ENCODE data around the gene RAMP3.

RAMP3 gene

DNA sequence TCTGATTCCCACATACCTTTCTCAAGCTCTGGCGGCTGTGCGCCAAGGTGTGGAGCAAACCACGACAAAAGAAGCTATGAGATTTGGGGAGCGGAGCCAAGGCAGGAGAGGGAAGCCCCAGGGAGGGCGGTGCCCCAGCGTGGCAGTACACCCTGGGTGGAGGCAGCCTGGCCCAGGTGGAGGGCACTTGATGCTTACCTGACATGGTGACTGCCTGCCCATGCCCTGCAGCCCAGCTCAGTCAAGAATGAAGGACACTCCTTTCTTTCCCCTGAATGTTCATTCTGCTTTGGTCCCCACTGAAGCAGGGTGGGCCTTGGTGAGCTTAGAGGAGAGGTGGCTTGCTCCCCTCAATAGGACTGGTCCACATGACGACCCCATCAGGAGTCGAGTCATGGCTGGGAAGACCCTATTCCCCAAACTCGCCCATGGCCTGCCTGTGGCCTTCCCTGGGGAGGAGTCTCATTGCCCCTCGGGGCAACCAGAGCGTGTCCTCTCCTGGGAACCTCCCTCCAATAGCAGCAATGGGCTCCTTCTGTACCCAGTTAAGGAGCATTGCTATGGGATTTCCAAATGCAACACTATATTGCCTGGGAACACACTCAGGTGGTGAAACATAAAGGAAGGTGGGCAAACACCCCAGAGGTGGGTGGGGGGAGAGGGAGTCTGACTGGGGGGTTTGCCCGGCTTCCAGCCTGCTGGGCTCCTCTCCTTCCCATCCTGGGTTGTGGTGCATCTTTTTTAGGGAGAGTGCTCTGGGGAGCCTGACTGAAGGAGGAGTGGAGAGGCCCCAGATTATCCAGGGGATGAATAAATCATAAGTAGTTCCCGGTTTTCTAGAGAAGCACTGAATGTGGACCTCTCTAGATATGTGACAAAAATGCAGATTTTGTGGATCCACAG, 22.7 kb downstream of the RAMP3 start:
- no peak for DNase-seq

DNA sequence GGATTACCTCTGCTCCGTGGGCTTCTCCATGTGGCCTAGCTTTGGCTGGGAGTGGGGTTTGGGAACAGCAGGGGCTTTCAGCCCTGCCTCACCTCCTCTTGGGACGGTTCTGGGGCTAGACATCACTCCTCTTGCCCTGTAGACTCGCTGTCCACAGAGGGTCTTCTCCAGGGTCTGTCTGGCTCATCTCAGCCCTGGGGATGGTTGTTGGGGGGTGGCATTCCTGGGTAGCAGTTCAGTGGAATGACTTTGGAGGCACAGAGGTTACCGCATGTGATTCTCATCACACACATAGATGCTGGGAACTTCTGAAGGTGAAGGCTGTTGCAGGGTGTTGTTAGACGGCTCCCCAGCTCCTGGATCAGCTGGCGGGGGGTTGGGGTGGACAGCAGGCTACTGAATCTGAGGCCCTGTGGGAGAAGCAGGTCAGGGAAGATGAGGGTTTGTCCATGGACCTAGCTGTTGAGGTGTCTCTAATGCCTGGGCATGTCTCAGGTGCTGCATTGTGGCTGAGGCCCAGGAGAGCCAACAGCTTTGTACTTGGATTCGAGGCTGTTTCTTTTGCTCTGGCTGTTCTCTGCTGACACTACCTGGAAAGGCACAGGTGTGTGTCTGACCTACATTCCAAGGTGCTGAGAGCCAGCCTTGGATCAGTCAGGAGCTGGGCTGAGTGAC, 23.8 kb downstream of the RAMP3 start:
- no peak for DNase-seq

DNA sequence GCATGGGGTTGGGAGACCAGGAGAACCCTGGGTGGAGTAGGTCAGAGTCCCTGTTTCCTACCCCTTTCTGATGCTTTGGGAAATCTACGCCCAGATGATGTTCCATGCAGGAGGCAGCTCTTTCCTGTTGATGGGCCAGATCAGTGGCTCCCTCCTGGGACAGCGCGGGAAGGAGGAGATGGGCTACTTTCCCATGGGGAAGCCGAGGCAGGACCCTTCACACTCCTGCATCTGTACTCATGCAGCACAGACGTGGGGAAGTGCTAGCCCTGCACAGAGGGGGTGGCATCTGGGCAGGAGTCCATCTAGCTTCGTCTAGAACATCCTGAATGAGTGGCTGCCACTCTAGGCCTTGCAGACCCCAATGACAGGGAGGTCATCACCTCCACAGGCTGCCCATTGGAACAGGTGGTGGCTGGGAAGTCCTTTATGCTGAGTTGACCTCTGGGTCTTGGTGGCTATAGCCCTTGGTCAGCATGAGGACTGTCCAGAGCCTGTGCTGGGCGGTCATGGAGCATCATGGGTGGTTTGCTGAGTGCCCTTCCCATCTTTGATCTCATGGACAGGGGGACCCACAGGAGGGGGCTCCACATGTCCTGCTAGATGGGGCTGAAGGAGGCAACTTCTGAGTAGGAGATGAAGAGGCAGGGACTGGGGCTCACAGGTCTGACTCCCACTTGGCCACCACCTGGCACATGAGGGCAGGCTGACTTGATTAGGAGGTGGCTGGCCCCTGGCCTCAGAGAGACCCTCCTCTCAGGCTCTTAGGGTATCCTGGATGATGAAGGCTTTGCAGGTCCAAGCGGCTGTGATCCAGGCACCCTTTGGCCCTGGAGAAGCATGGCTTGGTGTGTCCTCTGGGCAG, 24.6 kb downstream of the RAMP3 start:
- DNase-seq, result no peak

DNA sequence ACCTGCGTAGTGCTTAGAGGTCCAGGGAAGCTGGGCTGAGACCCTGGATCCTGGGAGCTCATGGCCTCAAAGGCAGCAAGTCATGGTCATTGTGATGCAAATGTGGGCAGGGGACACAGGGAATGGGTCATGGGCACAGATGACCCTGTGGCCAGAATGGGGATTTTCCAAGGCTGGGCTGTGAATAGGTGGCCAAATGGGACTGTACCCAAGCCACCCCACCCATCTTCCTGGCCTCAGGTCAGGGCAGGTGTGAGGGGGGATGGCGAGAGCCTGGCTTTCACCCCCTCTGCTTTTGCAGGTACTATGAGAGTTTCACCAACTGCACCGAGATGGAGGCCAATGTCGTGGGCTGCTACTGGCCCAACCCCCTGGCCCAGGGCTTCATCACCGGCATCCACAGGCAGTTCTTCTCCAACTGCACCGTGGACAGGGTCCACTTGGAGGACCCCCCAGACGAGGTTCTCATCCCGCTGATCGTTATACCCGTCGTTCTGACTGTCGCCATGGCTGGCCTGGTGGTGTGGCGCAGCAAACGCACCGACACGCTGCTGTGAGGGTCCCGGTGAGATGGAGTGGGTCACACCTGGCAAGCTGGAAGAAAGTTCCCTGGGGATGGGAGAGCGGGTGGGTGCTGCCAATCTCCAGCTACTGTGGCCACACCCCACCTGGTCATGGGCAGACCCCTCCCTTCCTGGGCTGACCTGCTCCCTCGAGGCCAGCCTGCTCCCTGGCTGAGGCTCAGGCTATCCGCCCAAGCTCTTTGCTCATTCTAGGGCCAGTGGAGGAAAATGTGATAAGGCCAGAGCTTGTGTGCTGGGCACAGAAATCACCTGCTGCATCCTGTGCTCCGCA, 25.5 kb downstream of the RAMP3 start:
- no peak for DNase-seq

DNA sequence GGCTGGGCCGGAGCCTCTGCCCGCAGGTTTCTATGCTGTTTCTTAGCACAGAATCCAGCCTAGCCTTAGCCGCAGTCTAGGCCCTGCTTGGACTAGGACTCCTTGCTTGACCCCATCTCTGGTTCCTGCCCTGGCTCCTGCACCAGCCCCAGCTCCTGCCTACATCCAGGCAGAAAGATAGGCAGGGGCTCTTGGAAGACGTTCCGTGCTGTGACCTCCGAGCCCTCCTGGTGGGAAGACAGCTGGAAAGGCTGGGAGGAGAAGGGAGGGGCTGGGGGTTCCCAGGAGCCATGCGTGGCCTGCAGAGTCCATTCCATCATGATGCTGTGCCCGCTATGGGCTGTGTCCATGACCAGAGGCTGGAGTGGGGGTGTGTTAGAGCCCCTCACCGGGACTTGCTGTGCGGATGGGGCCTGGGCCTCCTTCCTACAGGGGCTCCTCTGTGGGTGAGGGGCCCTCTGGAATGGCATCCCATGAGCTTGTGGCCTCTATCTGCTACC, 26.2 kb downstream of the RAMP3 start:
- no peak for DNase-seq

DNA sequence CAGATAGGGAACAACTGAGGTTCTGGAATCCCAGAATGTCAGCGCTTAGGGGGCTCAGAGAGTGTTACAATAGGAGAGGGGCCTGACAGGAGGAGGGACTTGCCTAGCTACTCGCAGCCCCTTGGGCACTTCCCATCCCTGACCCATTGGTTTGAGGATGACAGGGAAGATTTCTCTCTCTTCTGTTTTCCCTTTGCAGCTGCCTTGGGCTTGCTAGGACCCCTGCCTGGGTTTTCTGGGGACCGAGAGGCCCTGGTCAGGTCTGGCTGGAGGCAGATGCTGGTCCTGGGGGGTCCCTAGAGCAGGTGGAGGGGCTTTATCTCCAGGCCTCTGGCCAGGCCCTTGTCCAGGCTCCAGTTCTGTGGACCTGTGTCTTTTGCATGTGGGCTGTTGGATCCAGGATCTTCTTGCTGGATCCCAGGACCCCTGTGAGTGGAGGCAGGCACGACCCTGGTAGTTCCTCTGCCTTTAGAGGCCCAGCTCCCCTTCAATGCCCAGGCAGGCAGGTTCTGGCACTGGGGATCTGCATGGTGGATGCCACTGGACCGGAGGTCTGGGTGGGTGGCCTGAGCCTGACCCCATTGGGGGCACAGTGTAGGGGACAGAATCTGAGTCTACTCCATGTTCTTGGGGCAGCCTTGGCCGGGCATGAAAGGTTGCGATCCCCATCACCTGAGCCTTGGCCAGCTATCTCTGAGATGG, 26.9 kb downstream of the RAMP3 start:
- DNase-seq, result no peak

DNA sequence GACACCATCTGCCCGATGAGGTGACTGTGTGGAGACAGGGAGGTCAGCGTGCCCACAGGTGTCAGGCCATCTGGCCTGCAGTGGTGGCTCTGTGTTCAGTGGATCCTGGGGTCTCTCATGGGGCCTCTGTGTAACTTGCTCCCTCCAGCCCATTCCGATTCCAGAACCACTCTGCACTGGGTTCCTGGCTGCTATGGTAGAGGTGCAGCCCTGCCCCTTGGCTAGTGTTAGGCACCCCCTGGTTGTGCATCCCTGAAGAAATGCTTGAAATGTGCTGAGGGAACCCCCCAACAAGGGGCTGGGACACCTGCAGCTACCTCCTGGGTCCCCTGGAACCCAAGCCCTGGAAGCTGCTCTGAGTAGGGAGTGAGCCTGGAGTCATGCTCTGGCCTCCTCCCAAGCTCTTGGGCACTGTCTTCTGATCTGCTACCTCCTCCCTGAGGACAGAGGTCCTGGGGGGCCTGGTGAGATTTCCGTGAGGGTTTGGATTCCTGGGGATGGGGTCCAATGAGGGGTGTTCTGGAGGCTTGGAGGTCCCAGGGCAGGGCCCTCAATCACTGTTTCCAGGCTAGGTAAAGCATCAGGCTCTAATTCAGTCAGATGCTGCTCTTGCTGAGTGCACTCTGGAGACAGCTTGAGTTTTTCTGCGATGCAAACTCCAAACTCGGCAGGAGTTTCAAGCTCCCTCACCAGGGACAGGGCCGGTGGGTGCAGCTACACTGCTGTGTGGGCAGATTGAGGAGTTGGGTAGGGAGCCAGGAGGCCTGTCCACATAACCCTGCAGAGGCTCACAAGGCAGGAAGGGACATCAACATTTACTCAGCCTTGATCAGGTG, 27.7 kb downstream of the RAMP3 start:
- DNase-seq, result no peak

DNA sequence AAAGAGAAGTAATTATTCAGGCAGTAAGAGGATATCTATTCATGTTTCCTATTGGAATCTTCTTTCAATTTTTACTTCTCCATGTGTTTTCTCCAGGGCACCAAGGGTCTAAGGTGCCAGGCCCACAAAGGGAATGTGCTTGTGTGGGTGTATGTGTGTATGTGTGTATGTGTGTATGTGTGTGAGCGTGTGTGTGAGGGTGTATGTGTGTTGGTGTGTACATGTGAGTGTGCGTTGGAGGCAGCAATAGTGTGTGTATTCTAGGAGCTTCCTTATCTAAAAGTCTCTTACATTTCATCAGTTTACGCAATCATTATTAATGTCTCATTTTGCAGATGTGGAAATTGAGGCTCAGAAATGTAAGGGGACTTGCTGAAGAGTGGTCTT, 28.3 kb downstream of the RAMP3 start:
- DNase-seq, result no peak

DNA sequence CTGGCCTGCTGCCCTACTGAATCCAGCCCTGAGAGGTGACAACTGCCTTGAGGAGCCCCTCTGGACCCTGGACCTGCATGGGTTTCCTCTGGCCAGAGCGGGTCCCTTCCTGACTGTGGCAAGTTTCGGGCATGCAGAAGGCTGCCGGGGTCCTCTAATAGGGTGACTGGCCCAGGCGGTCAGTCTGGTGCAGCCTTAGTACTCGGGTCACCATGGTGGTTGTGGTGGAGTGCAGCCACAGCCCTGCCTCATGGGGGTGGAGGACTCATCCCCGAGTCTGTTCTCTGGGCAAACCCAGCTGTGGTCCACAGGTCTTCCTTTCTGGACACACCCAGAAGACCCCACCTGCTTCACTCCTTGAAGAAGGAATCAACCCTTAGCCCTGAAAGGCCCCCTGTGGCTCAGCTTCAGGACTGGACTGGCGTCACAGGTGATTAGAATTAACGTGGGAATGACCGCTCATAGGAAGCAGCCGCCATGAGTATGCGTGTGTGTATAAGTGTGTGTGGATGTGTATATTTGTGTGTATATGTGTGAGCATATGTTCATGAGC, 28.7 kb downstream of the RAMP3 start:
- no peak for DNase-seq

DNA sequence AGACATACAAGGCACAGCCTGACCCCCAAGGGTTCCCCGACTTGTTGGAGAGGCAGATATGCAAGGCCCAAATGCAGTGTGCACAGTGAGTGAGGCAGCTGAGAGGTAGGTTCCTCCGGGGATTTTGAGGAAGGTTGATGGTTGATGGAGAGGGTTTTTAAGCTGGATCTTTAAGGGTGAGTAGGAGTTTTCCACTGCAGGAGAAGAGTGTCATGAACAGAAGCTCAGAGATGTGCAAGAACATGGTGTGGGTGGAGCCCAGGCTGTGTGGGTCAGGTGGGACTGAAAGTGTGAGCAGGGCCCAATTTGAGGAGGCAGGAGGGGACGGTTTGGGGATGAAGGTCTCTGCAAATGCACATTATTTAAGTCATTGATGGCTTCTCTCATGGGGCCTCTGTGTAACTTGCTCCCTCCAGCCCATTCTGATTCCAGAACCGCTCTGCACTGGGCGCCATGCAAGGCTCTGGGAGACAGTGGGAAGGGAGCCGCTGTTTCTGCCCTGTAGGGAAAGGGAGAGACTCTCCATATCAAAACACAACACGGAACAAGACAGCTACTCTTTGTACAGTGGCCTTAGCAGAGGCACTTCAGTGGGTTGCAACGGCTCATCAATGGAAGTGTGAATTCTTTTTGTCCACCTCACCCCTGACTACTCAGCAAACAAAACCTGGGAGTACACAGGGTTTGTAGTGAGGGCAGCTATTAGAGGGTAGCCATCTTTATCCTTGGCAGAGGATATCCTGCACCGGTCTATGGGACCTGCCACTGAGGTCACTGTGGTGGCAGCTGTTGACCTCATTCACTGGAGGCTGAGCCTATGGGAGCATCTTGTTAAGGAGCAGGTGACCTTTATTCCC, 29.7 kb downstream of the RAMP3 start:
- no peak for DNase-seq

DNA sequence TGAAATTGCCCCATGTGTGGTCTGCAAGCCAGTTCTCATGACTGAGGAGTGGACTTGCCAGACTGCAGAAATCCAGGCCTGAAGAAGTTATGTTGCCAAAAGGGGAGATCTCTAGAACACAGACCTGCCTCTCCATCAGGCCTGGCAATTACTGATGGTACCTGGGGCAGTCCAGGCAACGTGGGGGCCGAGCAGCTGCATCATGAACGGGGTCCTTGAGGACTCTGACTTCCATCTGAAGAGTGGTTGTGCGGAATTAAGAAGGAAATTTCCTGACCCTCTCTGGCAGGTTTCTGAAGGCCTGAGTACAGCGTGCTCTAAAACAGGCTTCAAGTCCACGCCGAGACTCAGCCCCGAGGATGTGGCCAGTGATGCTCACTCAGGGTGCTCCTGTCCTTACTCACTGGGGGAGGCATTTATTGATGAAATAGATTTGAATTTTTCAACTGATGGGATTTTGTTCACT, 30.4 kb downstream of the RAMP3 start:
- no peak for DNase-seq

DNA sequence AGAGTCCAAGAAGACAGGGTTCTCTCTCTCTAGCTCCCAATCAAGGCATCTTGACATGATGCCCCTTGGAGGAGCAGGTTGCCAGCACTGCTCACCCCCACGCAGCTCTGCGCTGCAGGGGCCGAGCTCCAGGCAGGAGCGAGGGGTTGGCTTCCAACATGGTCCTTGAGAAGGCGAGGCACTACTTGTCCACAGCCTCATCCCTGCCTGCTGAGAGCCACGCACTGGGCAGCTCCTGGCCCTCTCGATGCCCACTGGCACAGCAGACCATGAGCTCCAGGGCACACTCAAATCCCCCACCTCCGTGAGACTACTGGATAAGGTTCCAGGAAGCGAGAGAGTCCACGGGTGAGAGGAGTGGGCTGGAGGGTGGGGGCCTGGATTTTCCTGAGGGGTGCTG, 31.1 kb downstream of the RAMP3 start:
- no peak for DNase-seq

DNA sequence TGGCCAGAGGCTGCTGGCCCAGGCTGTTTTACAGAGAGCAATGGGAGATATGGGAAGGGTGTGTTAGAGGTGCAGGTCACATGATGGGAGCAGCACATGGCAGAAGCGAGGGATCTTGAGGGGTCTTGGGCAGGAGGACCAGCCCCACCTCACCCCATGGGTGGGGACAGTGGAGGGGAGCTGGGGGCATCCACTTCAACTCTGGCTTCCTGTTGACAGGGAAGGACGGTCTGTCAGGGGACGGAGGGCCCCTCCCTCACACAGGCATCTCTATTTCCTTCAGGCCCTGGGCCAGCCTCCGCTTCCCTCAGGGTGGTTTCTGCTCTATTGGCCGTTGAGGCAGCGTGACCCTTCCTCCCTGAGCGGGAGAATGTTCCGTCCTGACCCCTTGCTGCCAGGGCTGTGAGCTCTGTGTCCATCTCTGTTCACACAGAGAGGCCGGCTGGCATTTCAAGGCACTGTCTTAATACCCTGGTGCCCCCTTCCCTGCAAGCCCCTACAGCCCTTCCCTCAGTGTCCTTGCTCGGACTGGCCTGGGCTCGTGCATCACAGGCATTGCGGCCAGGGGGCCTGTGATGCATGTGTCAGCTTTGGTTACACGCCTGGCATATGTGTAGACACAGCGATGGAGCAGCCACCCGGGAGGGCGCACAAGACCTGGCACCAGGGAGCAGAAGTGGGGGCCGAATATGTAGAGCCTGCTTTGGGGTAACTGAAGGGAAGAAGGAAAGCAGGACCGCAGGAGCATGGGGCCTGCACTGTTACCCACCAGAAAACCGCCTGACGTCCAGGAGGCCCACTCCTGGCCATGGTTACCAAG, 31.8 kb downstream of the RAMP3 start:
- DNase-seq, result no peak

DNA sequence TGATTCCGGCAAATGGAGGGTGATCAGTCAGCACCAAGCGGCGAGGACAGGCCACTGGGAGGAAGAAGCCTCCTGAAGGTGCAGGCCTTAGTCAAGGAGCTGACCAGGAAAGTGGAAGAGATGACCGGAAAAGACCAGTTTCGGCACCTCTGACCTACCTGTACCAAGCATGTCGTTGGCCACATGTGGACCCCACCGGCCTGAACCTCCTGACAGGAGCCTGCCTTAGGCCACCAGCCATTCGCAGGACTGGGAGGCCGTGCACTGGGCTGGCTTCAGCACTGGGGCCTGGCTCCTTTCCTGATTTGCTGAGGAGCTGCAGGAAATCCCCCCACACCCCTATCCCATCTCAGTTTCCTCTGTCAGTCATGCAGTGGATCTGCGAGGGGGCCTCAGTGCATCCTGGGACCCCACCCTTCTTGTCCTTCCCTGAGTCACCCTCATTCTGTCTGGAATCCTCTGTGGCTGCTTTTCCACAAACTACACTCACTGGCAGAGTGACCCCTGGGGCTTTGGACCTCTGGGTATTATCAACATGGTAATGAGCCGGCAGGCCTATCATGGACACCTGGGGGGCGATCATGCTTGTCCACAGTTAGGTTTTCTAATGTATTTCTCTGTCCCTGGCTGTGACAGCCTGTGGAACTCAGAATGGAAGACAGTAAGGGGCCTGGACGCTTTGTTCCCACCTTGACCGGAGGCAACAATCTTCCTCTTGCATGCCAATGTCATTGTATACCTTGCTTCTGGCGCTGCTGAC, 33.0 kb downstream of the RAMP3 start:
- no peak for DNase-seq

DNA sequence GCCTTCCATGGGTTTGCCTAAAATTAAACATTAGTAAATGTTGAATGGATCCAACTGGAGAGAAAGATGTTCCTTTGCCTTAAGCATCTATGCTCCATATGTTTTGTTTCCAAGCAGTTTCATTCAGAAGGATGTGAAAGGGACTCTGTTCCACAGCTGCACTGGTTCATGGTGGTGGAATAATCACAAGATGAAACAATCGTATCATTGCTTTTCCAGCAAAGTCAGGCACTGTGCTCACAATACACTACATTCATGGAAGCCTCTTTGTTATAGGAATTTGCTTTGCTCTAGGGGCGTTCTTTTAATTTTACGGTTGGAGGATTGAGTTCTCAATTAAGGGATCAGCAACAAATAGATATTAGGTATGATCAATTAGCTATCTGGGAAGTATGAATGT, 33.8 kb downstream of the RAMP3 start:
- no peak for DNase-seq

DNA sequence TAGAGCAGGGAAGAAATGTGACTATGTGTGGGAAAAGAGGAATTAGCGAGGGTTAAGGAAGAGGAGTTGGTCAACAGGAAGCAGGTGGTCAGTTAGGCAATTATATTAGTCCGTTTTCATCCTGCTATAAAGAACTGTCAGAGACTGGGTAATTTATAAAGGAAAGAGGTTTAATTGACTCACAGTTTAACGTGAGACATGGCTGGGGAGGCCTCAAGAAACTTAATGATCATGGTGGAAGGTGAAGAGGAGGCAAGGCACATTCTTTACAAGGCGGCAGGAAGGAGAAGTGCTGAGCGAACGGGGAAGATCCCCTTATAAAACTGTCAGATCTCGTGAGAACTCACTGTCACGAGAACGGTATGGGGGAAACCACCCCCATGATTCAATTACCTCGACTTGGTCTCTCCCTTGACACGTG, 35.0 kb downstream of the RAMP3 start:
- DNase-seq, result no peak

DNA sequence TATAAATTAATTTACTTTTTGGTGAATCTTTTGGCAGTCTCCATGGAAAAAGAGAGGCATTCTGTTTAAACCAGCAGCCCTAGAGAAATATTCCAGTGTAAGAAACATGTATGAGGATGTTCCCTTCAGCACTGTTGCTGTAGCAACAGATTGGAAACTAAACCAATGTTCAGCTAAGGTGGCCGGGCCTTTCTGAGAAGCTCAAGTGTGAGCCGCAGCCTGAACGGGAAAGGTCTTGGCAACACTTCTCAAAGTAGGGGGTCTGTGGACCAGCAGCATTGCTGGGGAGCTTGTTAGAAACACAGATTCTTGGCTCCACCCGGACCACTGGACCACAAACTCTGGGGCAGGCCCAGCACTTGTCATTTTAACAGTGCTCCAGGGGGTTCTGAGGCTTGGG, 36.2 kb downstream of the RAMP3 start:
- DNase-seq, result no peak

Measured in fibroblast of skin of scalp (primary cell).